Right lobe of liver (tissue), 6 donors: Measurements from ENCODE around the gene EPN3. TPM values are rescaled to one million over a fixed set of nuclear protein-coding genes. Genes with fewer than 3 reads are reported as not detected.
A peak's percentile ranks its signal among the peaks of the same experiment; 100 is the strongest.

Source experiments
- ATAC-seq, 4 donors: fragments of 200-7000 bp; cut with Tn5 transposase; one replicate each; pipeline ENCODE4 v1.9.1; 2020; ENCODE audit warnings: mild to moderate bottlenecking in 4 of 4, moderate library complexity in 4 of 4
- DNase-seq, 3 donors: peaks; one replicate each; pipeline ENCODE4 v3.0.0-alpha.2; 2020
- H3K27ac ChIP-seq, 3 donors: fragments of 200-600 bp; one replicate each; pipeline ENCODE4 v1.8.0; 2022
- H3K27me3 ChIP-seq, 2 donors: fragments of 200-600 bp; one replicate each; pipeline ENCODE4 v1.8.0; 2022
- H3K36me3 ChIP-seq, 4 donors: fragments of 200-600 bp; sonication (generic) in 1 of 4; one replicate each; pipeline versions ENCODE4 v1.5.1 to v1.8.0; 2017 to 2022; ENCODE audit warnings: control low read depth in 1 of 4
- H3K4me1 ChIP-seq, 4 donors: fragments of 200-600 bp; sonication (generic) in 1 of 4; one replicate each; pipeline versions ENCODE4 v1.5.1 to v1.8.0; 2017 to 2022; ENCODE audit warnings: control low read depth in 1 of 4
- H3K4me3 ChIP-seq, 3 donors: fragments of 200-600 bp; one replicate each; pipeline ENCODE4 v1.8.0; 2022
- H3K9me3 ChIP-seq, 4 donors: fragments of 200-600 bp; sonication (generic) in 1 of 4; one replicate each; pipeline versions ENCODE4 v1.5.1 to v1.8.0; 2017 to 2022; ENCODE audit warnings: control low read depth in 1 of 4
- POLR2A ChIP-seq: fragments of 450-650 bp; IDR thresholded peaks from one replicate; pipeline ENCODE4 v1.6.1; 2017; ENCODE audit warnings: antibody characterized with exemption, mild to moderate bottlenecking
- WGBS: methylation state at CpG from one replicate; pipeline ENCODE4 v1.1.6; 2018; ENCODE audit warnings: low coverage, low lambda C conversion rate; ENCODE audit not compliant: insufficient coverage; ENCODE audit errors: missing lambda C conversion rate; 5-methylcytosine and 5-hydroxymethylcytosine counted together
- intact Hi-C, 2 donors: fragments of 100-400 bp; cut with DNase I; formaldehyde crosslinking; loops; one replicate each; pipeline versions ENCODE4 v1.11.2 to v1.14.1; 2022
- total RNA-seq, 6 experiments: library from RNA; depleted of rRNA in 2 of 6; stranded (reverse); fragments of >200 nt in 2 of 6; fragmentation: NEBNext Ultra II Directional in 3 of 6; extraction: Animal tissue kit (Norgen Biotek cat#: 25700) in 3 of 6; gene quantifications; one replicate each; pipeline versions ENCODE4 v1.1.0 to v1.2.4, GENCODE V29; 2016 to 2023
- TF ChIP-seq, protein P1 (sequence below), 4 donors: fragments of 200-600 bp in 3 of 4; fragments of 450-650 bp in 1 of 4; IDR thresholded peaks; one replicate each; pipeline versions ENCODE4 v1.5.1 to v1.8.0; 2016 to 2022; ENCODE audit warnings: antibody characterized with exemption in 4 of 4, mild to moderate bottlenecking in 2 of 4
- donor health status: DM: no; HTN: yes; CAD: no.
- donor health status: DM: no; HTN: no; CAD: no.
- donor health status: DM: no; HTN: no; CAD: no.
- donor health status: DM: no; HTN: yes; CAD: no.
- donor health status: DM: no; HTN: yes; CAD: no.

Gene EPN3
- total RNA-seq, 6 experiments from 2014 or later, result 0.06 to 0.27 TPM; not detected in 4

GRCh38 chr17:50535407-50535806 is 2.9 kb downstream of the EPN3 start:
- ATAC-seq, result no peak
- no peaks in the 10 kb centered on the region for H3K36me3 ChIP-seq
- DNase-seq, result no peak
- H3K27ac ChIP-seq, result no peak overlapping the region
- intact Hi-C loops, result no loop called here
- 81% methylated on average over 7 of the region's 7 CpGs for WGBS
- H3K9me3 ChIP-seq, result no peaks in the 10 kb centered on the region
- no peak overlapping the region for H3K4me3 ChIP-seq
- TF ChIP-seq, protein P1, sequence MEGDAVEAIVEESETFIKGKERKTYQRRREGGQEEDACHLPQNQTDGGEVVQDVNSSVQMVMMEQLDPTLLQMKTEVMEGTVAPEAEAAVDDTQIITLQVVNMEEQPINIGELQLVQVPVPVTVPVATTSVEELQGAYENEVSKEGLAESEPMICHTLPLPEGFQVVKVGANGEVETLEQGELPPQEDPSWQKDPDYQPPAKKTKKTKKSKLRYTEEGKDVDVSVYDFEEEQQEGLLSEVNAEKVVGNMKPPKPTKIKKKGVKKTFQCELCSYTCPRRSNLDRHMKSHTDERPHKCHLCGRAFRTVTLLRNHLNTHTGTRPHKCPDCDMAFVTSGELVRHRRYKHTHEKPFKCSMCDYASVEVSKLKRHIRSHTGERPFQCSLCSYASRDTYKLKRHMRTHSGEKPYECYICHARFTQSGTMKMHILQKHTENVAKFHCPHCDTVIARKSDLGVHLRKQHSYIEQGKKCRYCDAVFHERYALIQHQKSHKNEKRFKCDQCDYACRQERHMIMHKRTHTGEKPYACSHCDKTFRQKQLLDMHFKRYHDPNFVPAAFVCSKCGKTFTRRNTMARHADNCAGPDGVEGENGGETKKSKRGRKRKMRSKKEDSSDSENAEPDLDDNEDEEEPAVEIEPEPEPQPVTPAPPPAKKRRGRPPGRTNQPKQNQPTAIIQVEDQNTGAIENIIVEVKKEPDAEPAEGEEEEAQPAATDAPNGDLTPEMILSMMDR (IDR thresholded peaks at IDR 0.05), result no peak
- no peak for TF ChIP-seq POLR2A
- peaks cover 0 to 7% (median 0%) of the 10 kb centered on the region in 4 donors for H3K4me1 ChIP-seq
- H3K27me3 ChIP-seq, result peaks cover 0 to 6% of the 10 kb centered on the region in 2 donors

- no peaks in the 10 kb centered on the region for H3K9me3 ChIP-seq
- DNase-seq, result no peak
- no peak overlapping the region for H3K27ac ChIP-seq
- no peak for TF ChIP-seq POLR2A
- TF ChIP-seq, protein P1 (IDR thresholded peaks at IDR 0.05), result no peak
- H3K4me3 ChIP-seq, result no peak overlapping the region
- no peaks in the 10 kb centered on the region for H3K36me3 ChIP-seq
- 94% methylated on average over 25 of the region's 45 CpGs for WGBS
- no peak for ATAC-seq
- H3K4me1 ChIP-seq, result peaks cover 0 to 15% (median 0%) of the 10 kb centered on the region in 4 donors
- intact Hi-C loops, result no loop called here
- H3K27me3 ChIP-seq, result peaks cover 0 to 6% of the 10 kb centered on the region in 2 donors
These were observed 4.4 kb downstream of the EPN3 start for GRCh38 chr17:50536683-50537646.

- Histone ChIP-seq H3K36me3 (no peaks in the 10 kb centered on the region), H3K9me3 (no peaks in the 10 kb centered on the region), H3K27ac (no peak overlapping the region), H3K4me1 (peaks cover 0 to 22% (median 3%) of the 10 kb centered on the region in 4 donors), H3K4me3 (no peak overlapping the region), H3K27me3 (no peaks in the 10 kb centered on the region)
- no peak for TF ChIP-seq POLR2A
- TF ChIP-seq, protein P1 (IDR thresholded peaks at IDR 0.05), result no peak
- intact Hi-C loops, result no loop called here
- ATAC-seq (no peak), DNase-seq (no peak)
- 84% methylated on average over 5 of the region's 20 CpGs for WGBS
These were observed 5.4 kb downstream of the EPN3 start for GRCh38 chr17:50537721-50538548.

DNA sequence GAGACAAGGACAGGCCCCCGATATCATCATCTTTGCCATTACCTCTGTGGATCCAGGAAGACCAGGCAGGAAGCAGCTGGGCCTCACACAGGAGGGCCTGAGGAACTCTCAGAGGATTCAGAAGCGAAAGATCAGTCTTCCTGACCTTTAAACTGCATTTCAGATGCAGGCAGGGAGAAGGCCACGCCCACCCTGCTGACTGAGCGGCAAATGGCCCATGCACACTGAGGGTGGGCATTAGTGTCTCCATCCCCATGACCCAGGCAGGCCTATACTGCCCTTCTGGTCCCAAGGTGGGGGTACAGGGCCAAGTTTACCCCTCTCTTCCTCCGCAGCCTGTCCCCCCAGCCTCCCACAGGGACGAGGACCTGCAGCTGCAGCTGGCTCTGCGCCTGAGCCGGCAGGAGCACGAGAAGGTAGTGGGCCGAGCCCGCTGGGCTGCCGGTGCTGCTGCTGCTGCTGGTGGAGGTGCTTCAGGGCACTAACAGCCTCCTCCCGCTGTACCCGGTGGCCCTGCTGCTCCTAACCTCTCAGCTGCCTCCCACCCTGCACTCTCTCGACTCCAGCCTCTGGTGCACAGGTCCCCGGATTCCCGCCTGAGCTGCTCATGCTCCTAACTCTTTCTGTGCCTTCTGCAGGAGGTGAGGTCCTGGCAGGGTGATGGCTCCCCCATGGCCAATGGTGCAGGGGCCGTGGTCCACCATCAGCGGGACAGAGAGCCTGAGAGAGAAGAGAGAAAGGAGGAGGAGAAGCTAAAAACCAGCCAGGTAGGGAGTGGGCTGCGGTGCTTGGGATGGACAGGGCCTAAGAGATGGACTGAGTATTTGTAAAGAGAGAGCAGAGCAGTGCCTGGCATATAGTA is 6.2 kb downstream of the EPN3 start:
- 79% methylated on average over 5 of the region's 20 CpGs for WGBS
- Histone ChIP-seq H3K4me3 (no peak overlapping the region), H3K36me3 (no peaks in the 10 kb centered on the region), H3K4me1 (peaks cover 0 to 20% (median 3%) of the 10 kb centered on the region in 4 donors), H3K27ac (no peak overlapping the region), H3K27me3 (no peaks in the 10 kb centered on the region), H3K9me3 (no peaks in the 10 kb centered on the region)
- ATAC-seq (no peak), DNase-seq (peak in 2 of 3 donors; percentile 29 to 54)
- intact Hi-C loops, result no loop called here
- TF ChIP-seq POLR2A, result no peak
- TF ChIP-seq, protein P1 (IDR thresholded peaks at IDR 0.05), result no peak
